Parathyroid adenoma (tissue), 2 donors: ENCODE data around the gene THAP4.

ENCODE experiments used
- H2AFZ ChIP-seq: fragments of 300-600 bp; sonication (generic); one replicate; pipeline ENCODE4 v1.7.0; 2017; ENCODE audit warnings: antibody characterized with exemption, mild to moderate bottlenecking
- H3K27ac ChIP-seq: fragments of 300-600 bp; sonication (generic); one replicate; pipeline ENCODE4 v1.7.0; 2017
- H3K27me3 ChIP-seq: fragments of 300-600 bp; sonication (generic); one replicate; pipeline ENCODE4 v1.7.0; 2017; ENCODE audit warnings: low read length; ENCODE audit not compliant: control insufficient read depth, insufficient read depth
- H3K36me3 ChIP-seq: fragments of 300-600 bp; sonication (generic); one replicate; pipeline ENCODE4 v1.7.0; 2017; ENCODE audit warnings: low read length; ENCODE audit not compliant: control insufficient read depth, insufficient read depth
- H3K4me1 ChIP-seq: fragments of 300-600 bp; sonication (generic); one replicate; pipeline ENCODE4 v1.7.0; 2017; ENCODE audit warnings: control low read depth
- H3K4me2 ChIP-seq: fragments of 300-600 bp; sonication (generic); one replicate; pipeline ENCODE4 v1.7.0; 2017; ENCODE audit warnings: low read length
- H3K4me3 ChIP-seq: fragments of 300-600 bp; sonication (generic); one replicate; pipeline ENCODE4 v1.7.0; 2017; ENCODE audit warnings: low read depth, low read length
- H3K79me2 ChIP-seq: fragments of 300-600 bp; sonication (generic); one replicate; pipeline ENCODE4 v1.7.0; 2017; ENCODE audit warnings: control low read depth
- H3K9ac ChIP-seq: fragments of 300-600 bp; sonication (generic); one replicate; pipeline ENCODE4 v1.7.0; 2017; ENCODE audit warnings: mild to moderate bottlenecking
- H3K9me3 ChIP-seq: fragments of 300-600 bp; sonication (generic); one replicate; pipeline ENCODE4 v1.7.0; 2017; ENCODE audit warnings: low read length; ENCODE audit not compliant: control insufficient read depth
- TF ChIP-seq, protein P1 (sequence below): fragments of 300-600 bp; sonication (generic); IDR thresholded peaks from one replicate; pipeline ENCODE4 v1.7.0; 2017; ENCODE audit warnings: antibody characterized with exemption, mild to moderate bottlenecking
- donor health status: primary hyperparathyroidism.

THAP4 gene

DNA sequence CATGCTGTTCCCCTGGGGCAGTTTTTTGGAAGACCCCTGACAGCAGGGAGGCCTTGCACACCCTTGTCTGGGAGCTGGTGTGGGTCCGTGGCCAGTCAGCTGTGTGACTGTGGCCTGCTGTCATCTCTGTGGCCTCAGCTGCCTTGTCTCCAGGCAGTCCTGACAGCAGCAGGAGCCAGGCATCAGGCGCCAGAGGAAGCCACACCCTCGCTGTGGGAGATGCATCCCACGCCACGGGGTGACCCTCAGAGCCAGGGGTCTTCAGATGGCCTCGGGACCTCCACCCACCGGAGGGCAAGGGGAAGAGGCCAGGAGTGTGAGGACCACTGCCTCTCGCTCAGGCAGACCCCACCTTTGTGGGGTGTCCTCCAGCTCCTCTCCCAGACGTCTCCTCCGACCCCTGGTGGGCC is 73.4 kb downstream of the THAP4 start:
- TF ChIP-seq, protein P1, sequence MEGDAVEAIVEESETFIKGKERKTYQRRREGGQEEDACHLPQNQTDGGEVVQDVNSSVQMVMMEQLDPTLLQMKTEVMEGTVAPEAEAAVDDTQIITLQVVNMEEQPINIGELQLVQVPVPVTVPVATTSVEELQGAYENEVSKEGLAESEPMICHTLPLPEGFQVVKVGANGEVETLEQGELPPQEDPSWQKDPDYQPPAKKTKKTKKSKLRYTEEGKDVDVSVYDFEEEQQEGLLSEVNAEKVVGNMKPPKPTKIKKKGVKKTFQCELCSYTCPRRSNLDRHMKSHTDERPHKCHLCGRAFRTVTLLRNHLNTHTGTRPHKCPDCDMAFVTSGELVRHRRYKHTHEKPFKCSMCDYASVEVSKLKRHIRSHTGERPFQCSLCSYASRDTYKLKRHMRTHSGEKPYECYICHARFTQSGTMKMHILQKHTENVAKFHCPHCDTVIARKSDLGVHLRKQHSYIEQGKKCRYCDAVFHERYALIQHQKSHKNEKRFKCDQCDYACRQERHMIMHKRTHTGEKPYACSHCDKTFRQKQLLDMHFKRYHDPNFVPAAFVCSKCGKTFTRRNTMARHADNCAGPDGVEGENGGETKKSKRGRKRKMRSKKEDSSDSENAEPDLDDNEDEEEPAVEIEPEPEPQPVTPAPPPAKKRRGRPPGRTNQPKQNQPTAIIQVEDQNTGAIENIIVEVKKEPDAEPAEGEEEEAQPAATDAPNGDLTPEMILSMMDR: no peak
- no peaks in the 10 kb centered on the region for H3K27me3 ChIP-seq
- H3K4me3 ChIP-seq: no peak overlapping the region
- H3K9ac ChIP-seq: no peak overlapping the region
- H2AFZ ChIP-seq: no peak overlapping the region
- no peaks in the 10 kb centered on the region for H3K79me2 ChIP-seq
- H3K9me3 ChIP-seq: no peaks in the 10 kb centered on the region
- no peak overlapping the region for H3K27ac ChIP-seq
- H3K4me2 ChIP-seq: no peak overlapping the region
- H3K36me3 ChIP-seq: no peaks in the 10 kb centered on the region
- no peaks in the 10 kb centered on the region for H3K4me1 ChIP-seq

DNA sequence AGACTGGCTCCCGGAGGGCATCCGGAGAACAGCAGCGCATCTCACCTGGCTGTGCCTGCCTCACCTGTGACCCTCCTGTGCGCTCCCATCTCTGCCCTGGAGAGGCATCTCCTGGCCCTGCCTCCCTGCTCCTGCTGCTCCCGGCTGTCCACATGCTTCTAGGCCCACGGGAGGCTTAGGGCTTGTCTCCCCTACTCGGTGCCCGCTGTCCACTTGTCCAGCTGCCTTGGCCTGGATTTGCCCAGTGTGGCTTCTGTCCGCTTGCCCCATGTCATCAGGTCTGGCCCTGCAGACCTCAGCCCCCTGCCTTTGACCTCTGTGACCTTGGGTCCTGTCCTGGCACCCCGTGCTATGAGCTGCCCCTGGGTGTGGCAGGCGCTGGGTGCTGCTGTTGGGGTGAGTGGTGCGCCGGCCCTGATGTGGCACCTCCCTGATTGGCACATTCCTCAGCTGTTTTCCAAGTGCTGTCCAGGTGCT is 73.9 kb downstream of the THAP4 start:
- Histone ChIP-seq H3K9ac (no peak overlapping the region), H3K36me3 (no peaks in the 10 kb centered on the region), H3K4me3 (no peak overlapping the region), H3K27me3 (no peaks in the 10 kb centered on the region), H3K79me2 (no peaks in the 10 kb centered on the region), H3K4me1 (no peaks in the 10 kb centered on the region), H2AFZ (no peak overlapping the region), H3K4me2 (no peak overlapping the region), H3K27ac (no peak overlapping the region), H3K9me3 (no peaks in the 10 kb centered on the region)
- TF ChIP-seq, protein P1: no peak

DNA sequence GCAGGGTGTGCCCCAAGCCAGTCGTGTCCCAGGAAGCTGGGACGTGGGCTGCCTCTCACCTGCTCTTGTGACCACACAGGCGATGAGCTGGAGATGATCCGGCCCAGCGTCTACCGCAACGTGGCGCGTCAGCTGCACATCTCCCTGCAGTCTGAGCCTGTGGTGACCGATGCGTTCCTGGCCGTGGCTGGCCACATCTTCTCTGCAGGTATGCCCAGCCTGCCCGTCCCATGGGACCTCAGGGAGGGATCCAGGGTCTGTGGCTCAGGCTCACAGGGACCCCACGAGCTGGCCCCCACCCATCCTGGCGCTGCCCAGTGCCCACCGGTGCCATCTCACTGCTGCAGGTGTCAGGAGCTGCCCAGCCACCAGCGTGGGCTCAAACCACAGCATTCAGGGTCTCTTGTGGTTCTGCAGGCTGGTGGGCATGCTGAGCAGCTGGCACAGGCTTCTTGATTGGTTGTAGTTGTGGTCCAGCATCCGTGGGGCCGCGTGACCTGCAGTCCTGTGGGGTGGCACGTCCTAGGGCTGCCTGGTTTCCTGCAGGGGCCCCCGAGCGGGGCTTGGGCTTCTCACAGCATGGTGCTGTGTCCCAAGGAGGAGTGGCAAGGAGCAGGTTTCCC is 74.6 kb downstream of the THAP4 start:
- Histone ChIP-seq H3K4me3 (no peak overlapping the region), H3K4me2 (no peak overlapping the region), H3K27ac (no peak overlapping the region), H3K79me2 (no peaks in the 10 kb centered on the region), H2AFZ (no peak overlapping the region), H3K36me3 (no peaks in the 10 kb centered on the region), H3K27me3 (no peaks in the 10 kb centered on the region), H3K9me3 (no peaks in the 10 kb centered on the region), H3K9ac (no peak overlapping the region), H3K4me1 (no peaks in the 10 kb centered on the region)
- TF ChIP-seq, protein P1: no peak

DNA sequence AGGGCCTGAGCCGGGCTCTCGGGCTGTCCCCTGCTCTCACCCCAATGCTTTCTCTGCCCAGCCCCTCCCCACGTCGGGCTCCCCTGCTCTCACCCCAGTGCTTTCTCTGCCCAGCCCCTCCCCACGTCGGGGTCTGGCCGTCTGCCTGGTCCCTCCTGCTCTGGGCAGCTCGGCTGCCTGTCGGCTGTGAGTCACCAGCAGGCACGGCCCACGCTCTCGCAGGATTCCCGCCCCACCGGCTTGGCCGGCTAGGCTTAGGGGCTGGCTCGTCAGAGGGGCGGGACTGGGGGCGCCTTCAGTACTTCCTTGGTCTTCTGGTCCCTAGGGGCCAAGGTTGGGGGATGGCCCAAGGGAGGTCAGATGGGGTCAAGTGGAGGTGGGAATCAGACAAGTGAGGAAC is 75.1 kb downstream of the THAP4 start:
- Histone ChIP-seq H3K36me3 (no peaks in the 10 kb centered on the region), H3K4me3 (no peak overlapping the region), H3K27me3 (no peaks in the 10 kb centered on the region), H3K9ac (no peak overlapping the region), H3K79me2 (no peaks in the 10 kb centered on the region), H2AFZ (no peak overlapping the region), H3K4me2 (no peak overlapping the region), H3K27ac (no peak overlapping the region), H3K4me1 (no peaks in the 10 kb centered on the region), H3K9me3 (no peaks in the 10 kb centered on the region)
- TF ChIP-seq, protein P1: no peak

DNA sequence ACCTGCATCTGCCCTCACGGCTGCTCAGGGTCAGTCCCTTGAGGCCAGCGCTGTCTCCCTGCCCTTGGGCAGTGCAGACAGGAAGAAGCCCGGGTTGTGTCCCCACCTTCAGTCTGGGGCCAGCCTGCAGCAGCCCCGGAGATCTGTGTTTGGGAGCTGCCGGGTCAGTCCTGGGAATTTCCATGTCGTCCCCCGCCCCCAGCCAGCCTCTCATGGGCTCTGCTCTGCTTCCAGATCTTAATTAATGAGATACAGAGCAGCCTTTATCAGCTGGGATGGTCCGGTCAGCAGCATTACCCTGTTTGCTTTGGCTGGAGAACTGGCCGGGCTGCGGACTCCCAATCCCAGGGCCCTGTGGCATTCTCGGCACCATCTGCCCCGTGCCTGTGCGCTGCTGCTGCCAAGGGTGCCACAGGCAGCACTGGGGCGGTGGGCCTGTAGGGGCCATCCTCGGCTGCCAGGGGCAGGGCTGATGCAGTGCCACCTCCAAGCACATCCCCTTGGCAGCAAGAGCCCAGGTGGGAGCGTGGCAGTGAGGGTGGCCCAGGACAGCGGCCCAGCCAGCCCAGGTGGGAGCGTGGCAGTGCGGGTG is 76.0 kb downstream of the THAP4 start:
- Histone ChIP-seq H2AFZ (no peak overlapping the region), H3K4me1 (no peaks in the 10 kb centered on the region), H3K9ac (no peak overlapping the region), H3K27ac (no peak overlapping the region), H3K9me3 (no peaks in the 10 kb centered on the region), H3K27me3 (no peaks in the 10 kb centered on the region), H3K79me2 (no peaks in the 10 kb centered on the region), H3K4me3 (no peak overlapping the region), H3K4me2 (no peak overlapping the region), H3K36me3 (no peaks in the 10 kb centered on the region)
- TF ChIP-seq, protein P1: no peak
